Suprapubic skin (tissue), 4 donors: ENCODE results near the gene AKT2. TPM values are rescaled to one million over a fixed set of nuclear protein-coding genes. Genes with fewer than 3 reads are reported as not detected.
"Not testable (repeated sequence)": the region's sequence is repeated elsewhere in the genome, so short reads cannot be mapped to it uniquely, and the experiment has no call there.

ENCODE experiments used
- DNase-seq, 2 donors: peaks; one replicate each; pipeline ENCODE4 v3.0.0-alpha.2; 2019; ENCODE audit warnings: low spot score in 2 of 2
- H3K27ac ChIP-seq: fragments of 200-600 bp; sonication (generic); one replicate; pipeline ENCODE4 v1.5.1; 2019
- H3K27me3 ChIP-seq: fragments of 200-600 bp; sonication (generic); one replicate; pipeline ENCODE4 v1.5.1; 2019
- H3K36me3 ChIP-seq: fragments of 200-600 bp; sonication (generic); one replicate; pipeline ENCODE4 v1.5.1; 2019
- H3K4me1 ChIP-seq: fragments of 200-600 bp; sonication (generic); one replicate; pipeline ENCODE4 v1.5.1; 2019
- H3K4me3 ChIP-seq: fragments of 200-600 bp; sonication (generic); one replicate; pipeline ENCODE4 v1.5.1; 2019; ENCODE audit warnings: mild to moderate bottlenecking
- H3K9me3 ChIP-seq: fragments of 200-600 bp; sonication (generic); one replicate; pipeline ENCODE4 v1.5.1; 2019
- EP300 ChIP-seq: sonication (generic); formaldehyde crosslinking; IDR thresholded peaks from one replicate; pipeline ENCODE4 v1.6.1; 2017; ENCODE audit warnings: antibody characterized with exemption
- POLR2A ChIP-seq, 2 donors: fragments of 450-650 bp; IDR thresholded peaks; one replicate each; pipeline ENCODE4 v1.6.1; 2017; ENCODE audit warnings: antibody characterized with exemption in 2 of 2, mild to moderate bottlenecking in 2 of 2, moderate library complexity in 2 of 2
- POLR2AphosphoS5 ChIP-seq, 3 donors: sonication (generic); formaldehyde crosslinking; IDR thresholded peaks; one replicate each; pipeline ENCODE4 v1.6.1; 2017; ENCODE audit warnings: antibody characterized with exemption in 3 of 3
- WGBS: methylation state at CpG from one replicate; pipeline ENCODE4 v1.1.5; 2018; 5-methylcytosine and 5-hydroxymethylcytosine counted together
- total RNA-seq, 4 donors: library from RNA; depleted of rRNA; stranded (reverse); fragments of >200 nt; gene quantifications; one replicate each; pipeline ENCODE4 v1.1.0, GENCODE V29; 2016
- TF ChIP-seq, protein P1 (sequence below), 2 donors: fragments of 200-600 bp in 1 of 2; fragments of 450-650 bp in 1 of 2; sonication (generic) in 1 of 2; IDR thresholded peaks; one replicate each; pipeline ENCODE4 v1.5.1; 2016 to 2019; ENCODE audit warnings: antibody characterized with exemption in 2 of 2, mild to moderate bottlenecking in 1 of 2, moderate library complexity in 1 of 2

The AKT2 gene
- 100 to 1,000 TPM in 2 of 4 donors, 10 to 100 TPM in 2; 76.4 to 146 (median 92.3) TPM for total RNA-seq

DNA sequence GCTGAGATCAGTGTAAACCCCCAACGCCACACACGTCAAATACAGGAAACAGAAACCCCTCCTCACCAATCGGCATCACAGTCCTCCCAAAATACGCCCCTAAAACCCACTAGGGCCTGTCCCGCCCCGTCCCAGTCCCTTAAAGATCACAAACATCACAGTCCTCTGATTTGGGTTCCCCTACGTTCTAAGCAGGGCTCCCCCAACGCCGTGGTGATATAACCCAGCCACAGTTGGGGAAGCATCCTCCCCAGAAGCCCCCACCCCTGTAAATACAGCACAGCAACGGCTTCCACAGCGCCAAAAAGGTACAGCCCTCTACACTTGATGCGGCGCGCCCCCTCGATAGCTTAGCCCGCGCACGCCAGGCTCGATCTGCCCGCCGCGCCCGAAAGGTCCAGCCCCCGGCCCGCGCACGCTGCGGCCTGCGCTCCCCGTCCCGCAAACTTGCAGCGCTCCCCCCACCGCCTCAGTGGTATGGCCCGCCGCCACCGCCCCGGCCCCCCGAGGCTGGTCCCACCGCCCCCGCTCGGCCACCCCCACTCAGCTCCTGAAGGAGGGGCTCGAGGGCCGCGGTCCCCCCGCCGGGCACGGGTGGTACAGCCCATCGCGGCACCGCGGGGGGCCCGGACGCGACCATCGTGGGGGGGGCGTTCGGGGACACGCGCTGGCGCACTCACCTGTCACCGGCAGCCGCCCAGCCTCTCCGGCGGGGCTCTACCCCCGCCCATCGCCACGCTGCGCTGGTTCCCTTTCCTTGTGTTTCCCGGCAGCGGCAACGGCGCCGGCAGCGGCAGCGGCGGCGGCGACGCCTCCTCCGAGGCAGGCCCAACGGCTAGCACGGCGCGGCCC is at the start of gene AKT2:
TSS of gene AKT2 (minus strand) at position 845 of the 852 bp plus-strand sequence. CDS start 20,078 bp downstream, outside the sequence.
- TF ChIP-seq, protein P1, sequence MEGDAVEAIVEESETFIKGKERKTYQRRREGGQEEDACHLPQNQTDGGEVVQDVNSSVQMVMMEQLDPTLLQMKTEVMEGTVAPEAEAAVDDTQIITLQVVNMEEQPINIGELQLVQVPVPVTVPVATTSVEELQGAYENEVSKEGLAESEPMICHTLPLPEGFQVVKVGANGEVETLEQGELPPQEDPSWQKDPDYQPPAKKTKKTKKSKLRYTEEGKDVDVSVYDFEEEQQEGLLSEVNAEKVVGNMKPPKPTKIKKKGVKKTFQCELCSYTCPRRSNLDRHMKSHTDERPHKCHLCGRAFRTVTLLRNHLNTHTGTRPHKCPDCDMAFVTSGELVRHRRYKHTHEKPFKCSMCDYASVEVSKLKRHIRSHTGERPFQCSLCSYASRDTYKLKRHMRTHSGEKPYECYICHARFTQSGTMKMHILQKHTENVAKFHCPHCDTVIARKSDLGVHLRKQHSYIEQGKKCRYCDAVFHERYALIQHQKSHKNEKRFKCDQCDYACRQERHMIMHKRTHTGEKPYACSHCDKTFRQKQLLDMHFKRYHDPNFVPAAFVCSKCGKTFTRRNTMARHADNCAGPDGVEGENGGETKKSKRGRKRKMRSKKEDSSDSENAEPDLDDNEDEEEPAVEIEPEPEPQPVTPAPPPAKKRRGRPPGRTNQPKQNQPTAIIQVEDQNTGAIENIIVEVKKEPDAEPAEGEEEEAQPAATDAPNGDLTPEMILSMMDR (IDR thresholded peaks at IDR 0.05) = no peak
- TF ChIP-seq EP300 = no peak
- H3K27me3 ChIP-seq = no peaks in the 10 kb centered on the region
- no peaks in the 10 kb centered on the region for H3K9me3 ChIP-seq
- H3K36me3 ChIP-seq = no peaks in the 10 kb centered on the region
- H3K4me1 ChIP-seq = peaks cover 55% of the 10 kb centered on the region
- 0% methylated on average over 9 of the region's 84 CpGs for WGBS
- peak within 1 kb of the TSS; percentile 96 for H3K27ac ChIP-seq
- peak; percentile 86 to 87 for DNase-seq
- H3K4me3 ChIP-seq = peak within 1 kb of the TSS; percentile 95

DNA sequence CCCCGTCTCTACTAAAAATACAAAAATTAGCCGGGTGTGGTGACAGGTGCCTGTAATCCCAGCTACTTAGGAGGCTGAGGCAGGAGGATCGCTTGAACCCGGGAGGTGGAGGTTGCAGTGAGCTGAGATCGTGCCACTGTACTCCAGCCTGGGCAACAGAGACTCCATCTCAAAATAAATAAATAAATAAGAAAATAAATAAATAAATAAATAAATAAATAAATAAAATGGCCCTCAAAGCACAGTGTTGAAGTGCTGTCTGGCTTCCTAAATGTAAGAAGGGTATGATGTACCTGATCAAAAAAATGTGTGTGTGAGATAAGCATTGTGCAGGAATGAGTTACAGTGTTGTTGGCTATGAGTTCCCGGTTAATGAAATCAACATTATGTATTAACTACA is 47.9 kb upstream of the AKT2 start:
- not testable (repeated sequence) for H3K27ac ChIP-seq, H3K27me3 ChIP-seq, DNase-seq, H3K4me3 ChIP-seq, H3K4me1 ChIP-seq, H3K9me3 ChIP-seq
- 97% methylated on average over 6 of the region's 6 CpGs for WGBS
- peaks cover 67% of the 10 kb centered on the region for H3K36me3 ChIP-seq

DNA sequence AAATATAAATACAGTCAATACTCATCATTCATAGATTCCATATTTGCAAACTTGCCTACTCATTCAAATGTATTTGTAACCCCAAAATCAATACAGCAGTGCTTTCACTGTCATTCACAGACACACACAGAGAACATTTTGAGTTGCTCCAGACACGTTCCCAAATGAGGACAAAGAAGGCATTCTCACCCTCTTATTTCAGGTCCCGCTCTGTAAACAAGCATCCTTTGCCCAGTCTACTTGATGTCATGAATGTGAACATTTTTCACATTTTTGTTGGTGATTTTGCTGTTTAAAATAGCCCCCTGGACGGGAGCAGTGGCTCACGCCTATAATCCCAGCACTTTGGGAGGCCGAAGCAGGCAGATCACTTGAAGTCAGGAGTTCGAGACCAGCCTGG is 47.5 kb upstream of the AKT2 start:
- Histone ChIP-seq H3K4me1 (peaks cover 8% of the 10 kb centered on the region), H3K4me3 (no peak overlapping the region), H3K9me3 (no peaks in the 10 kb centered on the region), H3K27ac (no peak overlapping the region), H3K36me3 (peaks cover 71% of the 10 kb centered on the region), H3K27me3 (no peaks in the 10 kb centered on the region)
- DNase-seq = no peak
- no peak for TF ChIP-seq POLR2AphosphoS5 (IDR thresholded peaks at IDR 0.05)
- TF ChIP-seq POLR2A (IDR thresholded peaks at IDR 0.05) = no peak
- TF ChIP-seq EP300 = no peak
- TF ChIP-seq, protein P1 (IDR thresholded peaks at IDR 0.05) = no peak
- WGBS = 93% methylated on average over 6 of the region's 6 CpGs

DNA sequence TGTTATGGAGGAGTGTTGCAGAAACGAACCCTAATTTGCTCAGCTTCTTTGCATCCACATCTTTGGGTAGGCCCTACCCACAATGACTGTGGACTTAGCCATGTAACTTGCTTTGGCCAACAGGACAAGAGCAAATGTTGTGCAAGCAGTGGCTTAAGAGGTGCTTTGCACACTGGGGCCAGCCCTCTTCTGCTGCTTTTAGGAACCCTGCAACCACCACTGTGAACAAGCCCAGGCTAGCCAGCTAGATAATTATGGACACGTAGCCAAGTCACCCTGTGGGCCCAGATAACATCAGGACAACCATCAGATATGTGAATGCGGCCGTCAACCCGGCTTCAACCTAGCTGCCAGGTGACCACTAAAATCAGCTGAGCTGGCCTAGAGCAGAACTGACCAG is 45.9 kb upstream of the AKT2 start:
- Histone ChIP-seq H3K4me3 (no peak overlapping the region), H3K27me3 (no peaks in the 10 kb centered on the region), H3K4me1 (peaks cover 8% of the 10 kb centered on the region), H3K9me3 (no peaks in the 10 kb centered on the region), H3K36me3 (peaks cover 81% of the 10 kb centered on the region), H3K27ac (no peak overlapping the region)
- DNase-seq = no peak
- 65% methylated on average over 5 of the region's 5 CpGs for WGBS
- TF ChIP-seq POLR2AphosphoS5 (IDR thresholded peaks at IDR 0.05) = no peak
- no peak for TF ChIP-seq POLR2A (IDR thresholded peaks at IDR 0.05)
- no peak for TF ChIP-seq EP300
- TF ChIP-seq, protein P1 (IDR thresholded peaks at IDR 0.05) = no peak

DNA sequence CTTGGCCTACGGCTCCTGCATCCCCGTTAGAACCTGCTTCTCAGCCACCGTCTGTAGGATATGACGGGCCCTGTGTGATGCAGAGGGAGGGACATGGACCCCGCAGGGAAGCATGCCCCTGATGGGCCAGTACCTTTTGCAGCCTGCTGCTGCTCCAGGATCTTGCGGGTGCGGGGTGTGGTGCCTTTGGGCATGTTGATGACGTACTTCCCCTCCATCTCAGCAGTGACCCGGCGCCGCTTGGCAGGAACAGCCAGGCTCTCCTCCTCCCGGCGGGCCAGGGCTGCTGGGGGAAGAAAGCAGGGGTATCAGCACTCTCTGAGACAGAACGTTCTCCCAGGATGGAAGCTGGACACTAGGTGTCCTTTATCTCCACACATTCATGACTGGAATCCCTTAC is 41.1 kb upstream of the AKT2 start:
- no peaks in the 10 kb centered on the region for H3K9me3 ChIP-seq
- H3K4me1 ChIP-seq = peaks cover 7% of the 10 kb centered on the region
- no peak overlapping the region for H3K4me3 ChIP-seq
- H3K27me3 ChIP-seq = no peaks in the 10 kb centered on the region
- WGBS = 85% methylated on average over 14 of the region's 14 CpGs
- peaks cover 83% of the 10 kb centered on the region for H3K36me3 ChIP-seq
- no peak for DNase-seq
- TF ChIP-seq, protein P1 (IDR thresholded peaks at IDR 0.05) = no peak
- no peak for TF ChIP-seq EP300
- no peak for TF ChIP-seq POLR2AphosphoS5 (IDR thresholded peaks at IDR 0.05)
- TF ChIP-seq POLR2A (IDR thresholded peaks at IDR 0.05) = no peak
- no peak overlapping the region for H3K27ac ChIP-seq
